SK-N-SH (cell line): Measurements from ENCODE around the gene TMCC2. TPM values are rescaled to one million over a fixed set of nuclear protein-coding genes. Genes with fewer than 3 reads are reported as not detected.

ENCODE experiments used
- CTCF ChIA-PET: fragments of 300-600, 350-600 bp; formaldehyde crosslinking; extraction: SDS; loops from one replicate; lab custom pipeline; 2021; lab: Yijun Ruan, JAX
- POLR2A ChIA-PET: fragments of 350-600 bp; sonication (Branson Sonifier 250); formaldehyde crosslinking; extraction: SDS; loops from one replicate; lab custom pipeline; 2020; ENCODE audit warnings: antibody characterized with exemption, inconsistent platforms; lab: Yijun Ruan, JAX
- DNase-seq: peaks from one replicate; pipeline ENCODE4 v3.0.0; 2012
- H2AFZ ChIP-seq: fragments of 200-600 bp; sonication (generic); 2 replicates; pipeline ENCODE4 v1.8.1; 2016; ENCODE audit warnings: antibody characterized with exemption, mild to moderate bottlenecking, low read depth
- H3F3A ChIP-seq: fragments of 200-600 bp; sonication (generic); replicated peaks from 2 replicates; pipeline ENCODE3; 2016; ENCODE audit warnings: antibody characterized with exemption, mild to moderate bottlenecking; ENCODE audit not compliant: insufficient read depth
- H3K27ac ChIP-seq, 2 experiments: fragments of 200-500 bp in 1 of 2; fragments of 200-600 bp in 1 of 2; sonication (Bioruptor generic) in 1 of 2; sonication (generic), shearing (Covaris generic) in 1 of 2; 2 replicates each; pipeline versions ENCODE4 v1.5.1 to v1.6.1; 2014 to 2016; ENCODE audit warnings: low read depth in 2 of 2, inconsistent platforms in 1 of 2, low read length in 1 of 2, mild to moderate bottlenecking in 1 of 2, mixed read lengths in 1 of 2
- H3K27me3 ChIP-seq: fragments of 200-600 bp; sonication (generic), shearing (Covaris generic); 2 replicates; pipeline ENCODE4 v1.6.1; 2016; ENCODE audit warnings: mixed run types; ENCODE audit not compliant: insufficient read depth
- H3K36me3 ChIP-seq, 2 experiments: fragments of 200-500 bp in 1 of 2; fragments of 200-600 bp in 1 of 2; sonication (Bioruptor generic) in 1 of 2; sonication (generic) in 1 of 2; replicated peaks in 1 of 2; 2 replicates each; pipeline versions ENCODE3 to v1.5.1; 2014 to 2016; ENCODE audit warnings: low read length in 1 of 2, mild to moderate bottlenecking in 1 of 2; ENCODE audit not compliant: insufficient read depth in 2 of 2, control insufficient read depth in 1 of 2
- H3K4me1 ChIP-seq, 2 experiments: fragments of 200-500 bp in 1 of 2; fragments of 200-600 bp in 1 of 2; sonication (Bioruptor generic) in 1 of 2; sonication (generic), shearing (Covaris generic) in 1 of 2; 2 replicates each; pipeline versions ENCODE4 v1.5.1 to v1.6.1; 2014 to 2016; ENCODE audit warnings: low read depth in 1 of 2, low read length in 1 of 2, mixed run types in 1 of 2; ENCODE audit not compliant: insufficient read depth in 2 of 2, control insufficient read depth in 1 of 2
- H3K4me2 ChIP-seq: fragments of 200-600 bp; sonication (generic), shearing (Covaris generic); 2 replicates; pipeline ENCODE4 v1.6.1; 2017; ENCODE audit warnings: mixed run types
- H3K4me3 ChIP-seq, 2 experiments: fragments of 200-500 bp in 1 of 2; fragments of 200-600 bp in 1 of 2; sonication (Bioruptor generic) in 1 of 2; sonication (generic), shearing (Covaris generic) in 1 of 2; 2 replicates each; pipeline versions ENCODE4 v1.5.1 to v1.8.1; 2014 to 2016; ENCODE audit warnings: low read depth in 2 of 2, inconsistent platforms in 1 of 2, low read length in 1 of 2, mild to moderate bottlenecking in 1 of 2, mixed read lengths in 1 of 2, moderate library complexity in 1 of 2
- H3K79me2 ChIP-seq: fragments of 200-600 bp; sonication (generic); 2 replicates; pipeline ENCODE4 v1.8.1; 2017; ENCODE audit warnings: mild to moderate bottlenecking; ENCODE audit not compliant: insufficient read depth
- H3K9ac ChIP-seq: fragments of 200-600 bp; sonication (generic); 2 replicates; pipeline ENCODE4 v1.6.1; 2017; ENCODE audit warnings: mixed run types
- H3K9me2 ChIP-seq: fragments of 200-600 bp; sonication (generic); 2 replicates; pipeline ENCODE4 v1.6.1; 2017; ENCODE audit warnings: mixed run types
- H3K9me3 ChIP-seq: fragments of 200-600 bp; sonication (generic); 2 replicates; pipeline ENCODE4 v1.6.1; 2017; ENCODE audit warnings: mixed run types, mild to moderate bottlenecking, moderate library complexity
- H4K20me1 ChIP-seq: fragments of 200-600 bp; sonication (generic); 2 replicates; pipeline ENCODE4 v1.6.1; 2017; ENCODE audit warnings: mild to moderate bottlenecking, mixed run types; ENCODE audit not compliant: insufficient read depth
- CHD2 ChIP-seq: fragments of 150-350 bp; IDR thresholded peaks from 2 replicates; pipeline ENCODE4 v1.6.1; 2018; ENCODE audit warnings: low read length; ENCODE audit not compliant: partially characterized antibody
- FOSL2 ChIP-seq: IDR thresholded peaks from 2 replicates; pipeline ENCODE4 v1.4.0; 2012; ENCODE audit warnings: low read depth, mild to moderate bottlenecking, moderate library complexity, borderline replicate concordance
- FOXJ3 ChIP-seq: sonication (generic); formaldehyde crosslinking; IDR thresholded peaks from 2 replicates; pipeline ENCODE4 v1.5.1; 2020; ENCODE audit warnings: mild to moderate bottlenecking, missing genetic modification reagents
- MXI1 ChIP-seq: IDR thresholded peaks from 2 replicates; pipeline ENCODE4 v1.6.1; 2012; ENCODE audit warnings: mild to moderate bottlenecking, low read depth, low read length, improper control_type of control experiment
- NFIC ChIP-seq: IDR thresholded peaks from 2 replicates; pipeline ENCODE4 v1.4.0; 2012; ENCODE audit warnings: borderline replicate concordance
- NRF1 ChIP-seq: IDR thresholded peaks from 2 replicates; pipeline ENCODE4 v1.6.1; 2012; ENCODE audit warnings: low read depth, mild to moderate bottlenecking, low read length
- RCOR1 ChIP-seq: fragments of 150-350 bp; IDR thresholded peaks from 2 replicates; pipeline ENCODE4 v1.6.1; 2017; ENCODE audit warnings: antibody characterized with exemption, low read length
- SMC3 ChIP-seq: IDR thresholded peaks from 2 replicates; pipeline ENCODE4 v1.6.1; 2012; ENCODE audit warnings: low read depth, low read length, improper control_type of control experiment
- TAF1 ChIP-seq: IDR thresholded peaks from 2 replicates; pipeline ENCODE4 v1.6.1; 2012; ENCODE audit warnings: low read depth, mild to moderate bottlenecking, low read length, moderate library complexity, borderline replicate concordance
- WGBS: methylation state at CpG from one replicate; pipeline ENCODE4 v1.1.6; 2017; ENCODE audit warnings: low lambda C conversion rate; 5-methylcytosine and 5-hydroxymethylcytosine counted together
- polyA plus RNA-seq, 3 experiments: library from polyadenylated mRNA; depleted of rRNA; stranded (reverse); fragments of >200 nt; gene quantifications; 2 replicates each; pipeline ENCODE4 v1.2.3, GENCODE V29; 2012
- TF ChIP-seq, protein P1 (sequence below): fragments of 150-350 bp; IDR thresholded peaks from 2 replicates; pipeline ENCODE4 v1.6.1; 2016; ENCODE audit warnings: mild to moderate bottlenecking, low read depth, low read length
- TF ChIP-seq, protein P2 (sequence below): IDR thresholded peaks from 2 replicates; pipeline ENCODE4 v1.4.0; 2012; ENCODE audit warnings: low read depth, borderline replicate concordance
- TF ChIP-seq, protein P3 (sequence below): fragments of 200-600 bp; sonication (generic); IDR thresholded peaks from 2 replicates; pipeline ENCODE4 v1.6.1; 2017; ENCODE audit warnings: antibody characterized with exemption, mild to moderate bottlenecking, moderate library complexity
- TF ChIP-seq, protein P4 (sequence below): fragments of 150-350 bp; IDR thresholded peaks from 2 replicates; pipeline ENCODE4 v1.6.1; 2017; ENCODE audit warnings: antibody characterized with exemption, low read length, low read depth, borderline replicate concordance

The TMCC2 gene
- polyA plus RNA-seq, 1 of the 3 experiments (the other 2 are of a cell fraction), result 6.0 TPM

DNA sequence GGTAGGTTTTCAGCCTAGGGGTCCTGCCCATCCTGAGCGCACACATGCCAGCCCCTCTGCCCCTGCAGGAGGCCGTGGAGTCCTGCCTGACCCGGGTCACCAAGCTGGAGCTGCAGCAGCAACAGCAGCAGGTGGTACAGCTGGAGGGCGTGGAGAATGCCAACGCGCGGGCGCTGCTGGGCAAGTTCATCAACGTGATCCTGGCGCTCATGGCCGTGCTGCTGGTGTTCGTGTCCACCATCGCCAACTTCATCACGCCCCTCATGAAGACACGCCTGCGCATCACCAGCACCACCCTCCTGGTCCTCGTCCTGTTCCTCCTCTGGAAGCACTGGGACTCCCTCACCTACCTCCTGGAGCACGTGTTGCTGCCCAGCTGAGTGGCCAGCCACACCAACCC is 44.0 kb downstream of the TMCC2 start:
- TF ChIP-seq NRF1, result no peak
- TF ChIP-seq, protein P1, sequence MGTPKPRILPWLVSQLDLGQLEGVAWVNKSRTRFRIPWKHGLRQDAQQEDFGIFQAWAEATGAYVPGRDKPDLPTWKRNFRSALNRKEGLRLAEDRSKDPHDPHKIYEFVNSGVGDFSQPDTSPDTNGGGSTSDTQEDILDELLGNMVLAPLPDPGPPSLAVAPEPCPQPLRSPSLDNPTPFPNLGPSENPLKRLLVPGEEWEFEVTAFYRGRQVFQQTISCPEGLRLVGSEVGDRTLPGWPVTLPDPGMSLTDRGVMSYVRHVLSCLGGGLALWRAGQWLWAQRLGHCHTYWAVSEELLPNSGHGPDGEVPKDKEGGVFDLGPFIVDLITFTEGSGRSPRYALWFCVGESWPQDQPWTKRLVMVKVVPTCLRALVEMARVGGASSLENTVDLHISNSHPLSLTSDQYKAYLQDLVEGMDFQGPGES, result no peak
- TF ChIP-seq CHD2, result no peak
- TF ChIP-seq, protein P2, sequence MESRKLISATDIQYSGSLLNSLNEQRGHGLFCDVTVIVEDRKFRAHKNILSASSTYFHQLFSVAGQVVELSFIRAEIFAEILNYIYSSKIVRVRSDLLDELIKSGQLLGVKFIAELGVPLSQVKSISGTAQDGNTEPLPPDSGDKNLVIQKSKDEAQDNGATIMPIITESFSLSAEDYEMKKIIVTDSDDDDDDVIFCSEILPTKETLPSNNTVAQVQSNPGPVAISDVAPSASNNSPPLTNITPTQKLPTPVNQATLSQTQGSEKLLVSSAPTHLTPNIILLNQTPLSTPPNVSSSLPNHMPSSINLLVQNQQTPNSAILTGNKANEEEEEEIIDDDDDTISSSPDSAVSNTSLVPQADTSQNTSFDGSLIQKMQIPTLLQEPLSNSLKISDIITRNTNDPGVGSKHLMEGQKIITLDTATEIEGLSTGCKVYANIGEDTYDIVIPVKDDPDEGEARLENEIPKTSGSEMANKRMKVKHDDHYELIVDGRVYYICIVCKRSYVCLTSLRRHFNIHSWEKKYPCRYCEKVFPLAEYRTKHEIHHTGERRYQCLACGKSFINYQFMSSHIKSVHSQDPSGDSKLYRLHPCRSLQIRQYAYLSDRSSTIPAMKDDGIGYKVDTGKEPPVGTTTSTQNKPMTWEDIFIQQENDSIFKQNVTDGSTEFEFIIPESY, result no peak
- TF ChIP-seq, protein P3, sequence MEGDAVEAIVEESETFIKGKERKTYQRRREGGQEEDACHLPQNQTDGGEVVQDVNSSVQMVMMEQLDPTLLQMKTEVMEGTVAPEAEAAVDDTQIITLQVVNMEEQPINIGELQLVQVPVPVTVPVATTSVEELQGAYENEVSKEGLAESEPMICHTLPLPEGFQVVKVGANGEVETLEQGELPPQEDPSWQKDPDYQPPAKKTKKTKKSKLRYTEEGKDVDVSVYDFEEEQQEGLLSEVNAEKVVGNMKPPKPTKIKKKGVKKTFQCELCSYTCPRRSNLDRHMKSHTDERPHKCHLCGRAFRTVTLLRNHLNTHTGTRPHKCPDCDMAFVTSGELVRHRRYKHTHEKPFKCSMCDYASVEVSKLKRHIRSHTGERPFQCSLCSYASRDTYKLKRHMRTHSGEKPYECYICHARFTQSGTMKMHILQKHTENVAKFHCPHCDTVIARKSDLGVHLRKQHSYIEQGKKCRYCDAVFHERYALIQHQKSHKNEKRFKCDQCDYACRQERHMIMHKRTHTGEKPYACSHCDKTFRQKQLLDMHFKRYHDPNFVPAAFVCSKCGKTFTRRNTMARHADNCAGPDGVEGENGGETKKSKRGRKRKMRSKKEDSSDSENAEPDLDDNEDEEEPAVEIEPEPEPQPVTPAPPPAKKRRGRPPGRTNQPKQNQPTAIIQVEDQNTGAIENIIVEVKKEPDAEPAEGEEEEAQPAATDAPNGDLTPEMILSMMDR, result no peak
- TF ChIP-seq SMC3, result no peak
- no peak for TF ChIP-seq NFIC
- TF ChIP-seq FOSL2, result no peak
- TF ChIP-seq, protein P4, sequence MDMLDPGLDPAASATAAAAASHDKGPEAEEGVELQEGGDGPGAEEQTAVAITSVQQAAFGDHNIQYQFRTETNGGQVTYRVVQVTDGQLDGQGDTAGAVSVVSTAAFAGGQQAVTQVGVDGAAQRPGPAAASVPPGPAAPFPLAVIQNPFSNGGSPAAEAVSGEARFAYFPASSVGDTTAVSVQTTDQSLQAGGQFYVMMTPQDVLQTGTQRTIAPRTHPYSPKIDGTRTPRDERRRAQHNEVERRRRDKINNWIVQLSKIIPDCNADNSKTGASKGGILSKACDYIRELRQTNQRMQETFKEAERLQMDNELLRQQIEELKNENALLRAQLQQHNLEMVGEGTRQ, result no peak
- TF ChIP-seq RCOR1, result no peak
- TF ChIP-seq MXI1, result no peak
- TF ChIP-seq TAF1, result no peak
- TF ChIP-seq FOXJ3 (CRISPR knock-in tag), result no peak
- no peaks in the 10 kb centered on the region for H3K36me3 ChIP-seq
- CTCF ChIA-PET, result interaction anchor here (0.9 to 38.3 kb wide), 8 partner anchors 12 to 282 kb away, joined by 3 to 1368 read pairs (median 6); partner anchors contain the start of genes NUAK2 and RBBP5
- DNase-seq, result no peak
- no peaks in the 10 kb centered on the region for H3K9me2 ChIP-seq
- H3K27ac ChIP-seq, result no peak overlapping the region
- H3K27me3 ChIP-seq, result no peaks in the 10 kb centered on the region
- no peaks in the 10 kb centered on the region for H3K9me3 ChIP-seq
- H2AFZ ChIP-seq, result no peak overlapping the region
- no peaks in the 10 kb centered on the region for H3K79me2 ChIP-seq
- H3K4me1 ChIP-seq, result peaks cover 3 to 10% of the 10 kb centered on the region in 2 experiments; a peak in 3 of 4 replicates
- H3K9ac ChIP-seq, result no peak overlapping the region
- H3K4me3 ChIP-seq, result no peak overlapping the region
- no peak overlapping the region for H3K4me2 ChIP-seq
- POLR2A ChIA-PET, result no interaction called here
- no peaks in the 10 kb centered on the region for H3F3A ChIP-seq
- H4K20me1 ChIP-seq, result no peaks in the 10 kb centered on the region
- WGBS, result 95% methylated on average over 18 of the region's 18 CpGs
